Testis (tissue), 3 donors: Measurements from ENCODE around the gene PDK2. TPM values are rescaled to one million over a fixed set of nuclear protein-coding genes. Genes with fewer than 3 reads are reported as not detected.

Experiments used
- DNase-seq: peaks from one replicate; pipeline ENCODE4 v3.0.0-alpha.2; 2019
- H3K27ac ChIP-seq, 2 donors: fragments of 200-600 bp; sonication (generic); one replicate each; pipeline ENCODE4 v1.5.1; 2019
- H3K27me3 ChIP-seq: fragments of 200-600 bp; sonication (generic); one replicate; pipeline ENCODE4 v1.5.1; 2019
- H3K36me3 ChIP-seq: fragments of 200-600 bp; sonication (generic); one replicate; pipeline ENCODE4 v1.5.1; 2017; ENCODE audit warnings: low read depth; ENCODE audit errors: missing control alignments
- H3K4me1 ChIP-seq: fragments of 200-600 bp; sonication (generic); one replicate; pipeline ENCODE4 v1.5.1; 2019
- H3K4me3 ChIP-seq, 2 donors: fragments of 200-600 bp; sonication (generic); one replicate each; pipeline ENCODE4 v1.5.1; 2017 to 2019
- H3K9me3 ChIP-seq: fragments of 200-600 bp; sonication (generic); one replicate; pipeline ENCODE4 v1.5.1; 2017
- POLR2A ChIP-seq: fragments of 450-650 bp; IDR thresholded peaks from one replicate; pipeline ENCODE4 v1.6.1; 2017; ENCODE audit warnings: antibody characterized with exemption, mild to moderate bottlenecking, moderate library complexity
- WGBS, 2 donors: methylation state at CpG; one replicate each; pipeline ENCODE4 v1.1.5; 2018; 5-methylcytosine and 5-hydroxymethylcytosine counted together
- intact Hi-C: fragments of 100-400 bp; cut with DNase I; formaldehyde crosslinking; loops from one replicate; pipeline ENCODE4 v1.15.1; 2023; ENCODE audit warnings: low total_unique reads
- polyA plus RNA-seq: library from polyadenylated mRNA; stranded (reverse); fragments of 350-450 nt; fragmentation: Illumina TruSeq; extraction: RNeasy Lipid Tissue Mini Kit (QIAGEN cat#74804); gene quantifications from one replicate; pipeline ENCODE4 v1.2.3, GENCODE V29; 2014; ENCODE audit warnings: low read depth, low replicate concordance; ENCODE audit not compliant: insufficient read depth
- total RNA-seq, 2 donors: library from RNA; depleted of rRNA; stranded (reverse); fragments of >200 nt; gene quantifications; one replicate each; pipeline ENCODE4 v1.2.3, GENCODE V29; 2016
- TF ChIP-seq, protein P1 (sequence below), 3 experiments: fragments of 450-650 bp in 2 of 3; fragments of 200-600 bp in 1 of 3; sonication (generic) in 1 of 3; IDR thresholded peaks; one replicate each; pipeline ENCODE4 v1.5.1; 2016 to 2019; ENCODE audit warnings: antibody characterized with exemption in 3 of 3, mild to moderate bottlenecking in 2 of 3, moderate library complexity in 1 of 3

Gene PDK2
- total and polyA plus RNA-seq, 3 donors from 2014 or later = 50.6 to 62.1 (median 56.4) TPM

DNA sequence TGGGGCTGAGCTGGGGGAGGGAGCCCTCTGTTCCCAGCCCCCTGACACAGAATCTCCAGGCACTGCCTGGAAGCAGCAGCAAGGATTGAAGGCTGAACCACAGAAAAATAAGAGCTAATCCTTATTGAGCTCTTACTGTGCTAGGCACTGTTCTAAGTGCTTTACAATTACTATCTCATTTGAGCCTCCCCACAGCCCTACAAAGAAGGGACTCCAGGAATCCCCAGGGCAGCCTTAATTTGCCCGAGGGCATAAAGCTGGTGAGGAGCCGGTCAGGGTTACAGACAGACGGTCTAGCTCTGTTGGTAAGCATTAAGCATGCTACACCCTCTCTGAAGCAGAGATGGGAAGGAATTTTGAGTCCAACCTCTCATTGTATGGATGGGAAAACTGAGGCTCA is 27.8 kb downstream of the PDK2 start:
- Histone ChIP-seq H3K4me3 (no peak overlapping the region), H3K36me3 (no peaks in the 10 kb centered on the region), H3K27ac (no peak overlapping the region), H3K4me1 (peaks cover 10% of the 10 kb centered on the region), H3K27me3 (no peaks in the 10 kb centered on the region), H3K9me3 (no peaks in the 10 kb centered on the region)
- intact Hi-C loops = no loop called here
- TF ChIP-seq, protein P1, sequence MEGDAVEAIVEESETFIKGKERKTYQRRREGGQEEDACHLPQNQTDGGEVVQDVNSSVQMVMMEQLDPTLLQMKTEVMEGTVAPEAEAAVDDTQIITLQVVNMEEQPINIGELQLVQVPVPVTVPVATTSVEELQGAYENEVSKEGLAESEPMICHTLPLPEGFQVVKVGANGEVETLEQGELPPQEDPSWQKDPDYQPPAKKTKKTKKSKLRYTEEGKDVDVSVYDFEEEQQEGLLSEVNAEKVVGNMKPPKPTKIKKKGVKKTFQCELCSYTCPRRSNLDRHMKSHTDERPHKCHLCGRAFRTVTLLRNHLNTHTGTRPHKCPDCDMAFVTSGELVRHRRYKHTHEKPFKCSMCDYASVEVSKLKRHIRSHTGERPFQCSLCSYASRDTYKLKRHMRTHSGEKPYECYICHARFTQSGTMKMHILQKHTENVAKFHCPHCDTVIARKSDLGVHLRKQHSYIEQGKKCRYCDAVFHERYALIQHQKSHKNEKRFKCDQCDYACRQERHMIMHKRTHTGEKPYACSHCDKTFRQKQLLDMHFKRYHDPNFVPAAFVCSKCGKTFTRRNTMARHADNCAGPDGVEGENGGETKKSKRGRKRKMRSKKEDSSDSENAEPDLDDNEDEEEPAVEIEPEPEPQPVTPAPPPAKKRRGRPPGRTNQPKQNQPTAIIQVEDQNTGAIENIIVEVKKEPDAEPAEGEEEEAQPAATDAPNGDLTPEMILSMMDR (IDR thresholded peaks at IDR 0.05) = no peak
- no peak for TF ChIP-seq POLR2A
- DNase-seq = no peak
- 86 to 87% methylated on average over 3 of the region's 3 CpGs for WGBS, 2 donors

- peaks cover 13% of the 10 kb centered on the region for H3K4me1 ChIP-seq
- H3K27ac ChIP-seq = peak overlapping the region; percentile 18 to 50
- no peak for TF ChIP-seq POLR2A
- TF ChIP-seq, protein P1 (IDR thresholded peaks at IDR 0.05) = no peak
- H3K4me3 ChIP-seq = no peak overlapping the region
- 53 to 54% methylated on average over 12 of the region's 12 CpGs for WGBS, 2 donors
- no peaks in the 10 kb centered on the region for H3K9me3 ChIP-seq
- no peaks in the 10 kb centered on the region for H3K27me3 ChIP-seq
- intact Hi-C loops = no loop called here
- DNase-seq = no peak
- no peaks in the 10 kb centered on the region for H3K36me3 ChIP-seq
These were observed 28.6 kb downstream of the PDK2 start for GRCh38 chr17:50123649-50124349.

GRCh38 chr17:50125420-50125997 is 30.4 kb downstream of the PDK2 start:
- H3K27me3 ChIP-seq = no peaks in the 10 kb centered on the region
- H3K27ac ChIP-seq = no peak overlapping the region
- H3K9me3 ChIP-seq = no peaks in the 10 kb centered on the region
- H3K36me3 ChIP-seq = no peaks in the 10 kb centered on the region
- H3K4me1 ChIP-seq = peaks cover 20% of the 10 kb centered on the region
- H3K4me3 ChIP-seq = no peak overlapping the region
- intact Hi-C loops = no loop called here
- no peak for DNase-seq
- TF ChIP-seq POLR2A = no peak
- TF ChIP-seq, protein P1 (IDR thresholded peaks at IDR 0.05) = no peak
- 92 to 95% methylated on average over 4 of the region's 4 CpGs for WGBS, 2 donors

GRCh38 chr17:50127697-50128361 is 32.7 kb downstream of the PDK2 start:
- H3K4me3 ChIP-seq = no peak overlapping the region
- H3K27ac ChIP-seq = no peak overlapping the region
- no peaks in the 10 kb centered on the region for H3K9me3 ChIP-seq
- DNase-seq = no peak
- H3K27me3 ChIP-seq = no peaks in the 10 kb centered on the region
- TF ChIP-seq POLR2A = no peak
- TF ChIP-seq, protein P1 (IDR thresholded peaks at IDR 0.05) = no peak
- intact Hi-C loops = no loop called here
- WGBS, 2 donors = 77 to 79% methylated on average over 6 of the region's 6 CpGs
- H3K4me1 ChIP-seq = peaks cover 20% of the 10 kb centered on the region
- H3K36me3 ChIP-seq = no peaks in the 10 kb centered on the region
